ENCODE measurements around the gene PDLIM1.
"Not testable (repeated sequence)": the region's sequence is repeated elsewhere in the genome, so short reads cannot be mapped to it uniquely, and the experiment has no call there.

Gene PDLIM1

GRCh38 chr10:95237376-95238170 lies 53.2 kb downstream of the PDLIM1 start:
- no peak for DNase-seq

DNA sequence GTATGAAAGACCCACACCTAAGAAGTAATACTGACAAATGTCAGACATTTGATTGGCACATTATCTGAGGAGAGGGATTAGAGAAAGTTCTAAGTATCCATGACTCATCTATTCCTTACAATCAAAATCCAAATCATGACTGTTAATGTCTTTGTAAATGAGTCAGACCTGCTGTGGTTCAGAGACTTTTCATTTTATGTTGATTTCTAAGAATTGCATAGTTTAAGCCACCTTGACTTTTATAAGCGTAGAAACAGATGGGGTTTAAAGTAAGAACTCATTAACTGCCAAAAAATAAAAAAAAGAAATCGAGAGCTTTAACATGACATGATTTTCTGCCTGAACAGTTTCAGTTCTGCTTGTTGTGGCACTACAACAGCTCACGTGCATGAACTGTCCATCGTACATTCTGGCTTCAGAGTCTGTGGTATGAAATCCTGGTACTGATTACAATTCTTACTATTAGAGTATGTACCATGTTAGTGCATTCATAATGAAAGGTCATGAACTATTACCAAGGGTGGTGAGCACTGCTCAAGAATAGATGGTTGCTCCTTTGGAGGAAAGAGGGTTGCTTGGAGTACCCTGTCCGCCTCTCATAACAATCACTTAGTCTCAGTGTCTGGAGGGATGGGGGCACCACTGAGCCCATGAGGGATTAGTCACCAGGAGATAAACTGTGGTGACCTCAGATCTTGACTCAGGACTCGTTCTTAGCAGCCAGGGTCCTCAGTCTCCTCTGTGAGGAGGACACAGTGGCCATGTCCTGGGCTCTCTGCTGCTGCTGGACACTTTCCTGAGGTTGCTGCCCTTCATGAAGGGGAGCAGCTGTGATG lies 54.5 kb downstream of the PDLIM1 start:
- DNase-seq, result no peak

- no peak for DNase-seq
Measured at GRCh38 chr10:95235676-95236067, 55.1 kb downstream of the PDLIM1 start.

DNA sequence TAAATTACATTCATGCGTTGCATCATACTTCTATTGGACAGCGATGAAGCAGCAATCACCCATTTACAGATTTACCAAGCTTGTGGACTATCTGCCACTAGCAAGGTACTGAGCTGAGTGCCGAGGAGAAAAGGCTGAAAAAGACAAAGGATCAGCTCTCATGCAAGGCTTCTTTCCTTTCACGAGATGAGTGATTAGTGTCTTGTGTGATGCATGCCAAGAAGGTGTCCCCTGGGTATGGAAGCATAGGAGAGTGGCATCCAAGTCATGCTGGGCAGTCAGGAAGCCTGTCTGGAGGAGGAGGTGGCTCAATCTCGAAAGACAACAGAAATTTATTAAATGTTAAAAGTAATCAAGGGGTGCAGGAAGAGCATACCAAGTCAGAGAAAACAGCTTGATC lies 55.9 kb downstream of the PDLIM1 start:
- no peak for DNase-seq

DNA sequence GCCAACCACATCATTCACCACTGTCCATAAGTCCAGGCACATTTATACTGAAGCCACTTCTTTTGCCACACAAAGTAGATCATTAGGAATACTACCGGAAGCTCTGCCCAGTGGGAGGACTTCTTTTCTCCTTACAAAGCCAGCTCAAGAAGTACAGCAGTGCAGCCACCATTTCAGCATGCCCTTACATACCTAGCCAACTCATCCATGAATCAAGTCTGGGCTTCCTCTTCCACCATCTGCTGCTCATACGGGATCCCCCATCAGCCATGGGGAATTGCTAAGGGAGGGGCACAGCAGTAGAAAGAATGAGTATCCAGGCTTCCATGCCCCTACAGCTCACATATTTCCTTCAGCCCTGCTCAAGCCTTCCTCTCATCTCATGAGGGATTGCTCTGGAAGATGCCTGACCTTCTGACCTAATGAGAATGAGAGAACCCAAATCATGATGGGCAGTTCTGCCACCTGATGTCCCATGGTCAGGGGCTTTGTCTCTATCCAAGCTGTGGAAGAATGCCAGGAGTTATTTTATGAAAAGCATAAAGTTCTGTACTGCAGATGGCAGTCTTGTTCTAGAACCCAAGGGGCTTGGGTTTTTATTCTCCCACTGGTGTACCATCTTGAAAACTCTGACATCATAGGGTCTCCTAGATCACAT lies 57.3 kb downstream of the PDLIM1 start:
- DNase-seq, result no peak

GRCh38 chr10:95230677-95231586 lies 59.9 kb downstream of the PDLIM1 start:
- not testable (repeated sequence) for DNase-seq

DNA sequence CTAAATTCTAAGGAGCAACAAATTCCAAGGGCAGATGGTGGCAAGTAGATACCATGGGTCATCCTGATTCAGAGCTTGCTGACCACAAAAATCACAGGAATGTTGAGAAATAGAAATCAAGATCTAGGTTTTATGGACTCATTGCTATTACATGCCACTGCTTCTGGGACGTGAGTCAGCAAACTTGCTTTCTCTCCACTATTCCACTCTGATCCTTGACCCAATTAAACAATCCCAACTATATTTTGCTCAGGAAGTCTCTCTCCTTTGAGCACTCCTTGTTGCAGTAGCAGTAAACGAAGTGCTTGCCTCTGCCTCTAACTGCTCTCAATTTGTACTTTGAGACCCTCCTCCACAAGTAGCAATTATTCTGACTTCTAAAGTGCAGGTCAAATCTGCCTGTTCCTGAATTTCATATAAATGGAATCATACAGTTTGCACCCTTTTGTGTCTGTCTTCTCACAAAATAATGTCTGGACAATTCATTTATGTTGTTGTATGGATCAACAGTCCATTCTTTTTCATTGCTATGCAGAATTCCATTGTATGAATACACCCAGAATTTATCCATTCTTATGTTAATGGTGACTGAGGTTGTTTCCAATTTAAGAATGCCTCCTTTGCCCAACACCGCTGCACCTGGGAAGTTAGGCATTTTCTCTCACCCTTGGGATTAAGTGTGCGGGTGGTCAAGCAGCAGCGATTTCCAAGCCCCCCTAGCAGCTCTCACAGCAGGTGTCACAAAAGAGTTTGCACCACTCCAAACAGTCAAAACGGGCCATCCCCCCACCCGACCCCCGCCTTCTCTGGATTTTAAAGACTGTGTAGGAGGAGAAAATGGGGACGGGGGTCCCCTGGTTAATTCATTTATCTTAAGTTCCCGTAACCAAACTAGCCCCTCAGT lies 60.8 kb downstream of the PDLIM1 start:
- no peak for DNase-seq

DNA sequence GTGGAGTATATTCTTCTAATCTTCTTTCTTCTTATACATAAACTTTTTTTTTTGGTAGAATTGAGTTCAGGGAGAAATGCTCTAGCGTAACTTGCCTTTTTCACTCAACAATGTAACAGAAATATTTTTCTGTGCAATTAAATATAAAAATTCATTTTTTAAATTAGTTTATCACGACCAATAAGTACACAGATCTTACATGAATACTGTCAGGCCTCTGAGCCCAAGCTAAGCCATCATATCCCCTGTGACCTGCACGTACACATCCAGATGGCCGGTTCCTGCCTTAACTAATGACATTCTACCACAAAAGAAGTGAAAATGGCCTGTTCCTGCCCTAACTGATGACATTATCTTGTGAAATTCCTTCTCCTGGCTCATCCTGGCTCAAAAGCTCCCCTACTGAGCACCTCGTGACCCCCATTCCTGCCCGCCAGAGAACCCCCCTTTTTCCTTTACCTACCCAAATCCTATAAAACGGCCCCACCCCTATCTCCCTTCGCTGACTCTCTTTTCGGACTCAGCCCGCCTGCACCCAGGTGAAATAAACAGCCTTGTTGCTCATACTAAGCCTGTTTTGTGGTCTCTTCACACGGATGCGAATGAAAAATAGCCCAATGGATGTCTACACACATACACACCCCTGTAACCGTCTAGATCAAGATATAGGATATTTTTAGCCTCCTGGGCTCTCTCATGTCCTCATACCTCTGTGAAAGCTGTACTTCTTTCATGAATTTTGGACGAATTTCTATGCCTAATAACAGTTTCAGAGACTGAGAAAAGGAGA lies 61.7 kb downstream of the PDLIM1 start:
- DNase-seq, result not testable (repeated sequence)

GRCh38 chr10:95225136-95225535 lies 65.7 kb downstream of the PDLIM1 start:
- no peak for DNase-seq

- DNase-seq, result no peak
Measured at GRCh38 chr10:95221124-95221523, 69.7 kb downstream of the PDLIM1 start.

DNA sequence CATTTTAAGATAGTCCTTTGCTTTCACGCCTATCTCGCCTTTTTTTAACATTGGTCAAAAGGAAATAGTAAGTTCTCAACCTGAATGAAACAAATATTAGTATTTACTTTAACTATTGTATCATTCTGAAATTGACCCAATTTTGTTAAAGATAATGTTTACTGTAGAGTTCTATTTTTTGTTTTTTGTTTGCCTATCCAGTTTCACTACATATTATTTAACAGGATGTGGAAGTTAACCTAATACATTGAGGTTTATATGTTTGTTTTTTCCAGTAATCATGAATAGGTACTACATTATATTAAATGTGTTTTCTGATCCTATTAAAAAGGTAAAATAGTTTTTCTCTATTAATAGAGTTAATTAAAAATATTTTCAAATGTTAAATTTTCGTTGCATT lies 70.3 kb downstream of the PDLIM1 start:
- DNase-seq, result no peak

DNA sequence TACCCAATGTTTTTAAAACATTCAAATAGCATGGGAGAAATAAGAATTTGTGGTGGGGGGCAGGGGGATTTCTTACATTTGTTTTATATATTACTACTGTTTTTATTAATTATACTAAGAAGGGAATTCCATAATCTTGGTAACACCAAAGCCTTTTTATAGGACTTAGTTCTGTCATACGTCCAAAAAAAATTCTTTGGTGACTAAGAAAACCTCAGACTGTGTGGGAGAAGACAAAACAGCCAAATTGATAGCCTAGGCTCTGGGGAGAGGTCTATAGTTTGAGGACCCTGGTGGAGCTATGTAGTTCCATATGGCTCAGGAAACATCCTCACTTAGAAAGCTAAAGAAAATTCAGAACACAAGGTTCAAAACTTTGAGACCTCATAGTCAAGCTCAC lies 73.3 kb downstream of the PDLIM1 start:
- no peak for DNase-seq

DNA sequence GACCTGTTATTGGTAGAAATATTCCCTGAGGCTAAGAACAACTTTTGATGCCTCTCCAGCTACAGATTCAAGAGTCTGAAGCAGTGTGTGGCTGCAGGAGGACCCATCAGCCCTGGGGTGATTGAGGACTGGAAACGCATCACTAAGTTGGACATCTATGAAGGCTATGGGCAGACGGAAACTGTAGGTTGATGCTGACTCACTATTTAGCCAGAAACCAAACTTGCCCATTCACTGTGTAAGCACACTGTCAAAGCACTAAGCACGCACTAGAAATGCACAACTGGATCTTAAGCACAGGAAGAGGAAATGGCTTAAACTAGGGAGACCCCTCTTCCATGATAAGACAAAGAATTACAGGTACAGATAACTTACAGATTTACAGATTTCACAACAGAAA lies 76.0 kb downstream of the PDLIM1 start:
- DNase-seq, result no peak

- peak; percentile 9 for DNase-seq
Measured at GRCh38 chr10:95214369-95214768, 76.4 kb downstream of the PDLIM1 start.

- DNase-seq, result no peak
Measured at GRCh38 chr10:95211606-95212279, 79.1 kb downstream of the PDLIM1 start.

DNA sequence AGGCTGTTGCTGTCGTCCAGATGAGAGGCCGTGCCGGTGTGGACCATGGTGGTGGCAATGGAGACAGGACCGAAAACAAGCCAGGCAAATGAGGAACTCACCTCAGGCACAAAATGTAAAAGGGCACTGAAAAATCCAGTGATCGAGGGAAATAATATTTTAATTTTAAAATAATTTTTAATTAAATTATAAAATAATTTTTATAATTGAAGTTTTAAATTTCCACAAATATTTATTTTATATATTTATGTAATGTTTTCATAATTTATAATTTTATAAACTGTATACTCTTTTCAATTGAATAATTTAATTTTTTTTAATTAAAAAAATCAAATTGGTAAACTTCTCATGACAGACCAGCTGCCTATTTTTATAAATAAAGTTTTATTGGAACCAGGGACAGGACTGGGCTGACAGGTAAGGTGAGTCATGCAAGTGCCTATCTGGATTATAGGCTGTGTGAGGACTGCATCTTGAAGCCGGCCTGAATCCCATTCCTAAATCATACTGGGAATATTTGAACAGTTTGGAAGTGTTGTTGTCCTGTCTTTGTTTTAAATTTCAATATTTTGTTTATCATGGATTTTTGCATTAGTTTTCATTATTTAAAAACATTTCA lies 81.2 kb downstream of the PDLIM1 start:
- no peak for DNase-seq

- DNase-seq, result no peak
Measured at GRCh38 chr10:95208702-95209391, 82.0 kb downstream of the PDLIM1 start.

GRCh38 chr10:95202865-95203264 lies 87.9 kb downstream of the PDLIM1 start:
- DNase-seq, result not testable (repeated sequence)

DNA sequence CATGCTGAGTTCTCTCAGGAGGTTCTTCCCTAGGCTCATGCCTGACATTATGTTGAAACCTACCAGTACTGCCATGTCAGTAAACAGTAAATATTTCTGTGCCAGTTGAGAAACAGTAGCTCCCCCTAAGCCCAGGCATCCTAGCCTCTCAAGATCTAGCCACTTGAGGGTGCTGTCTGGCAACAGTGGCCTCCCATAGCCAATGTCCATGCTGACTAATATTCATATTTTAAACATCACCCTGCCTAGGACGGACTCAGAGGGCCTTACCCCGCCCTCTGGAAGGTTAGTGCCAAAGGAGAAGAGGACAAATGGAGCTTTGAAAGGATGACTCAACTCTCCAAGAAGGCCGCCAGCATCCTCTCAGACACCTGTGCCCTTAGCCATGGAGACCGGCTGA lies 89.1 kb downstream of the PDLIM1 start:
- no peak for DNase-seq
